Measurements from ENCODE around the gene STX10. TPM values are rescaled to one million over a fixed set of nuclear protein-coding genes. Genes with fewer than 3 reads are reported as not detected.
"Not testable (repeated sequence)": the region's sequence is repeated elsewhere in the genome, so short reads cannot be mapped to it uniquely, and the experiment has no call there.

STX10 gene
- total RNA-seq, 5 donors from 2014 or later (not counting 1 experiment from before 2014, with no cell fraction given): 43.8 to 89.6 (median 67.3) TPM

- ATAC-seq (replicated peaks in 1 of 4): no peak
- ChIA-PET POLR2A (no interaction called here), CTCF (interaction anchor here in 1 of 2 donors (0.9 kb wide), 1 partner anchor 21 kb away, joined by 5 read pairs; no protein-coding TSS in a partner anchor)
- Histone ChIP-seq H3K9me3 (no peaks in the 10 kb centered on the region), H3K36me3 (ENCODE audit: control insufficient read depth in 2 of 2, extremely low read depth in 1 of 2, insufficient read depth in 1 of 2, low read length in 1 of 2) (no peaks in the 10 kb centered on the region), H3K27me3 (replicated peaks in 1 of 2; ENCODE audit: control insufficient read depth in 2 of 2, extremely low read depth in 1 of 2, insufficient read depth in 2 of 2, low read length in 1 of 2) (no peaks in the 10 kb centered on the region), H3K4me3 (ENCODE audit: control insufficient read depth in 1 of 2, extremely low read depth in 1 of 2, low read length in 1 of 2) (no peak overlapping the region), H3K4me1 (ENCODE audit: control insufficient read depth in 1 of 2, extremely low read depth in 1 of 2, insufficient read depth in 2 of 2, low read length in 2 of 2) (peaks cover 23 to 70% of the 10 kb centered on the region in 2 experiments), H3K27ac (ENCODE audit: low read length) (no peak overlapping the region)
- Mint-ChIP-seq H3K9me3 (no peaks in the 10 kb centered on the region), H3K4me1 (peaks cover 33 to 56% (median 46%) of the 10 kb centered on the region in 3 donors), H3K4me3 (no peak overlapping the region), H3K27ac (peak overlapping the region; percentile 67 to 80), H3K27me3 (no peaks in the 10 kb centered on the region), H3K36me3 (no peaks in the 10 kb centered on the region)
- 100% methylated on average over 1 of the region's 8 CpGs for WGBS (ENCODE audit: insufficient coverage)
- DNase-seq: no peak
Observed at GRCh38 chr19:13176345-13176744, 26.2 kb upstream of the STX10 start.

- H3K27me3 ChIP-seq (replicated peaks in 1 of 2; ENCODE audit: control insufficient read depth in 2 of 2, extremely low read depth in 1 of 2, insufficient read depth in 2 of 2, low read length in 1 of 2): no peaks in the 10 kb centered on the region
- peak overlapping the region; percentile 99 to 100 for H3K27ac Mint-ChIP-seq
- no peaks in the 10 kb centered on the region for H3K27me3 Mint-ChIP-seq
- H3K4me1 Mint-ChIP-seq: peaks cover 48 to 70% (median 62%) of the 10 kb centered on the region in 3 donors
- ChIA-PET POLR2A (interaction anchor here in 1 of 2 donors (0.6 kb wide), 1 partner anchor 53 kb away, joined by 3 read pairs; no protein-coding TSS in a partner anchor), CTCF (no interaction called here)
- H3K9me3 ChIP-seq: no peaks in the 10 kb centered on the region
- DNase-seq (no peak), ATAC-seq (replicated peaks in 1 of 4) (no peak)
- no peaks in the 10 kb centered on the region for H3K36me3 Mint-ChIP-seq
- 65% methylated on average over 7 of the region's 12 CpGs for WGBS (ENCODE audit: insufficient coverage)
- H3K4me3 Mint-ChIP-seq: peak overlapping the region; percentile 75 to 82 (median 82)
- H3K4me3 ChIP-seq (ENCODE audit: control insufficient read depth in 1 of 2, extremely low read depth in 1 of 2, low read length in 1 of 2): peak overlapping the region in 1 of 2 donors; percentile 46
- no peaks in the 10 kb centered on the region for H3K36me3 ChIP-seq (ENCODE audit: control insufficient read depth in 2 of 2, extremely low read depth in 1 of 2, insufficient read depth in 1 of 2, low read length in 1 of 2)
- peaks cover 40 to 80% of the 10 kb centered on the region in 2 experiments for H3K4me1 ChIP-seq (ENCODE audit: control insufficient read depth in 1 of 2, extremely low read depth in 1 of 2, insufficient read depth in 2 of 2, low read length in 2 of 2)
- H3K9me3 Mint-ChIP-seq: no peaks in the 10 kb centered on the region
- peak overlapping the region; percentile 95 for H3K27ac ChIP-seq (ENCODE audit: low read length)
Observed at GRCh38 chr19:13173139-13173737, 23.1 kb upstream of the STX10 start.

DNA sequence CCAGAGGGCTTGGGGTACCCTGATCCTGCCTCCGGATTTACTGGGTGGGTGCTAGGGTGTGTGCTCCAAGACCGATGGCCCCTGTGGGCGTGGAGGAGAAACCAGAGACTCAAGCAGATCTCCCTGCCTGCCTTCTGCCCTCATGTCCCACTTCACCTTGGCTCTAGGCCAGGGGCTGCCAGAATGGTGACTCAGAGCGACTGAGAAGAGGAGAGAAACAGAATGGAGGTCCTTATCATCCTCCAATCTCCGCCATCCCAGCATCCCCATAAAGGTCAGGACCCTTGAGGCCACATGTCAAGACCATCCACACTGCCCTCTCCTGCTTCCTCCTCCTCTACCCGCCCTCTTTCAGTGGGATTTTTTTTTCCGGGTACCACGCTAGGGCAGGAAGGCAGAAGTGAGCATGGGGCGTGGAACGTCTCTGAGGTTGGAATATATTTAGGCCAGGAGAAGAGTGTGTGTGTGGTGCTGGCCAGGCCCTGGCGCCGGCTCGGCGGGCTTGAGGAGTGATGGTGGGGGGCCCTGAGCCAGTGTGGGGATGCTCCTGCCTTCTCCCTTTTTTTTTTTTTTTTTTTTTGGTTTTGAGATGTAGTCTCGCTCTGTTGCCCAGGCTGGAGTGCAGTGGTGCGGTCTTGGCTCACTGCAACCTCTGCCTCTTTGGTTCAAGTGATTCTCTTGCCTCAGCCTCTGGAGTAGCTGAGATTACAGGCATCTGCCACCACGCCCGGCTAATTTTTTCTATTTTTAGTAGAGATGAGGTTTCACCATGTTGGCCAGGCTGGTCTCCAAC lies 22.4 kb upstream of the STX10 start:
- CTCF ChIA-PET: no interaction called here
- Mint-ChIP-seq H3K4me3 (peak overlapping the region; percentile 75 to 82 (median 82)), H3K9me3 (no peaks in the 10 kb centered on the region), H3K27me3 (no peaks in the 10 kb centered on the region), H3K36me3 (no peaks in the 10 kb centered on the region), H3K4me1 (peaks cover 53 to 74% (median 64%) of the 10 kb centered on the region in 3 donors), H3K27ac (peak overlapping the region; percentile 99 to 100)
- H3K27me3 ChIP-seq (replicated peaks in 1 of 2; ENCODE audit: control insufficient read depth in 2 of 2, extremely low read depth in 1 of 2, insufficient read depth in 2 of 2, low read length in 1 of 2): no peaks in the 10 kb centered on the region
- POLR2A ChIA-PET: no interaction called here
- H3K4me1 ChIP-seq (ENCODE audit: control insufficient read depth in 1 of 2, extremely low read depth in 1 of 2, insufficient read depth in 2 of 2, low read length in 2 of 2): peaks cover 44 to 85% of the 10 kb centered on the region in 2 experiments
- H3K9me3 ChIP-seq: no peaks in the 10 kb centered on the region
- H3K36me3 ChIP-seq (ENCODE audit: control insufficient read depth in 2 of 2, extremely low read depth in 1 of 2, insufficient read depth in 1 of 2, low read length in 1 of 2): no peaks in the 10 kb centered on the region
- 41% methylated on average over 7 of the region's 18 CpGs for WGBS (ENCODE audit: insufficient coverage)
- H3K4me3 ChIP-seq (ENCODE audit: control insufficient read depth in 1 of 2, extremely low read depth in 1 of 2, low read length in 1 of 2): peak overlapping the region in 1 of 2 donors; percentile 46
- peak overlapping the region; percentile 95 for H3K27ac ChIP-seq (ENCODE audit: low read length)
- ATAC-seq (replicated peaks in 1 of 4): peak; percentile 17 to 36 (median 26)
- peak in 33 of 35 experiments; percentile 52 to 87 (median 68) for DNase-seq

DNA sequence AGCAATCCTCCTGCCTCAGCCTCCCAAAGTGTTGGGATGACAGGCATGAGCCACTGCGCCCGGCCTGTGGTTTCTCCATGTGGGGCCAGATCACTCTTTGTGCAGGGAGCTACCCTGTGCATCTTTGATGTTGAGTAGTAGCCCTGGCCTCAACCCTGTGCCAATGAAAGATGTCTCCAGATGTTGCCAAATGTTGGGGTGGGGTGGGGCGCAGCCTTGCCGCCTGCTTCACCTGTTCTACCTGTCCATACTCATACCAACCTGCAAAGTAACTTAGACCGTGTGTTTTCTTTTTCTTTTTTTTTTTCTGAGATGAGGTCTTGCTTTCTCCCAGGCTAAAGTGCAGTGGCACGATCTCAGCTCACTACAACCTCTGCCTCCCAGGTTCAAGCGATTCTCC lies 21.0 kb upstream of the STX10 start:
- Histone ChIP-seq H3K4me1 (ENCODE audit: control insufficient read depth in 1 of 2, extremely low read depth in 1 of 2, insufficient read depth in 2 of 2, low read length in 2 of 2) (peaks cover 49 to 97% of the 10 kb centered on the region in 2 experiments), H3K4me3 (ENCODE audit: control insufficient read depth in 1 of 2, extremely low read depth in 1 of 2, low read length in 1 of 2) (no peak overlapping the region), H3K27ac (ENCODE audit: low read length) (peak overlapping the region; percentile 95), H3K9me3 (no peaks in the 10 kb centered on the region), H3K36me3 (ENCODE audit: control insufficient read depth in 2 of 2, extremely low read depth in 1 of 2, insufficient read depth in 1 of 2, low read length in 1 of 2) (no peaks in the 10 kb centered on the region), H3K27me3 (replicated peaks in 1 of 2; ENCODE audit: control insufficient read depth in 2 of 2, extremely low read depth in 1 of 2, insufficient read depth in 2 of 2, low read length in 1 of 2) (no peaks in the 10 kb centered on the region)
- H3K27ac Mint-ChIP-seq: peak overlapping the region; percentile 99 to 100
- H3K9me3 Mint-ChIP-seq: no peaks in the 10 kb centered on the region
- ATAC-seq (replicated peaks in 1 of 4) (no peak), DNase-seq (no peak)
- ChIA-PET POLR2A (no interaction called here), CTCF (no interaction called here)
- H3K27me3 Mint-ChIP-seq: no peaks in the 10 kb centered on the region
- peaks cover 65 to 83% (median 70%) of the 10 kb centered on the region in 3 donors for H3K4me1 Mint-ChIP-seq
- H3K36me3 Mint-ChIP-seq: no peaks in the 10 kb centered on the region
- WGBS (ENCODE audit: insufficient coverage): no CpG with 5 or more reads among the region's 7 CpGs
- peak overlapping the region; percentile 39 to 82 (median 44) for H3K4me3 Mint-ChIP-seq

DNA sequence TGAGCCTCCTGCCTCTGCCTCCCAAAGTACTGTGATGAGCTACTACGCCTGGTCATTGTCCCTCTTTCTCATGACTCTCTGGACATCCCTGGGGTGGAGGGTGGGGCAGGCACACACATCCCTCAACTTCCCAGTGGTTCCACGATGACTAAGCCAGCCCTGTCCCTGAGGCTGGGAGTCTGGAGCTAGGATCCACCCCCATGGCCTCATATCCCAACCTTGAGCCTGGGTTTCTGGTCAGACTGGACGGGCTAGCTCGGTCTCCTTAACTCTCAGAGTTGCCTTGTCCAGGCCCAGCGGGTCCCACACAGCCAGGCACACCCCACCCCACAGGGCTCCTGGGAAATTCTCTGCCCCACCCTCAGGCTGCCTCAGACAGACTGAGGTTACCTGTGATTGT lies 19.6 kb upstream of the STX10 start:
- CTCF ChIA-PET: interaction anchor here in 1 of 2 donors (0.5 to 1.4 kb wide), 2 partner anchors 25 to 1403 kb away, joined by 3 read pairs; no protein-coding TSS in a partner anchor
- Histone ChIP-seq H3K9me3 (no peaks in the 10 kb centered on the region), H3K4me1 (ENCODE audit: control insufficient read depth in 1 of 2, extremely low read depth in 1 of 2, insufficient read depth in 2 of 2, low read length in 2 of 2) (peaks cover 57 to 100% of the 10 kb centered on the region in 2 experiments), H3K27ac (ENCODE audit: low read length) (peak overlapping the region; percentile 95), H3K4me3 (ENCODE audit: control insufficient read depth in 1 of 2, extremely low read depth in 1 of 2, low read length in 1 of 2) (no peak overlapping the region), H3K27me3 (replicated peaks in 1 of 2; ENCODE audit: control insufficient read depth in 2 of 2, extremely low read depth in 1 of 2, insufficient read depth in 2 of 2, low read length in 1 of 2) (no peaks in the 10 kb centered on the region), H3K36me3 (ENCODE audit: control insufficient read depth in 2 of 2, extremely low read depth in 1 of 2, insufficient read depth in 1 of 2, low read length in 1 of 2) (no peaks in the 10 kb centered on the region)
- POLR2A ChIA-PET: interaction anchor here in 1 of 2 donors (0.6 kb wide), 1 partner anchor 74 kb away, joined by 5 read pairs; no protein-coding TSS in a partner anchor
- Mint-ChIP-seq H3K4me1 (peaks cover 79 to 93% (median 81%) of the 10 kb centered on the region in 3 donors), H3K9me3 (no peaks in the 10 kb centered on the region), H3K36me3 (no peaks in the 10 kb centered on the region), H3K27ac (peak overlapping the region; percentile 99 to 100), H3K4me3 (peak overlapping the region in 2 of 3 donors; percentile 39 to 82), H3K27me3 (no peaks in the 10 kb centered on the region)
- WGBS (ENCODE audit: insufficient coverage): 87% methylated on average over 3 of the region's 5 CpGs
- ATAC-seq (replicated peaks in 1 of 4) (no peak), DNase-seq (no peak)

DNA sequence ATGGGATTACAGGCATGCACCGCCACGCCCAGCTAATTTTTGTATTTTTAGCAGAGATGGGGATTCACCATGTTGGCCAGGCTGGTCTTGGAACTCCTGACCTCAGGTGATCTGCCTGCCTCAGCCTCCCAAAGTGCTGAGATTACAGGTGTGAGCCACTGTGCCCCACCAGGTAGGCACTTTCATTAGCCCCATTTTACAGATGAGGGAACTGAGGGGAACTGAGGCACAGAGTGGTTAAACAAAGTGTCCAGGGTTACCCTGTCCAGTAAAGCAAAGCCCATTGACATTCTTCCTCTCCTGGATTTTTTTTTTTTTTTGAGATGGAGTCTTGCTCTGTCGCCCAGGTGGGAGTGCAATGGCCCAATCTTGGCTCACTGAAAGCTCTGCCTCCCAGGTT lies 16.0 kb upstream of the STX10 start:
- H3K4me1 ChIP-seq (ENCODE audit: control insufficient read depth in 1 of 2, extremely low read depth in 1 of 2, insufficient read depth in 2 of 2, low read length in 2 of 2): peaks cover 54 to 100% of the 10 kb centered on the region in 2 experiments
- H3K27me3 ChIP-seq (replicated peaks in 1 of 2; ENCODE audit: control insufficient read depth in 2 of 2, extremely low read depth in 1 of 2, insufficient read depth in 2 of 2, low read length in 1 of 2); H3K36me3 Mint-ChIP-seq; ATAC-seq (replicated peaks in 1 of 4); DNase-seq; CTCF ChIA-PET; H3K27me3 Mint-ChIP-seq; H3K4me3 ChIP-seq (ENCODE audit: control insufficient read depth in 1 of 2, extremely low read depth in 1 of 2, low read length in 1 of 2); H3K36me3 ChIP-seq (ENCODE audit: control insufficient read depth in 2 of 2, extremely low read depth in 1 of 2, insufficient read depth in 1 of 2, low read length in 1 of 2); H3K9me3 Mint-ChIP-seq; H3K9me3 ChIP-seq: not testable (repeated sequence)
- 100% methylated on average over 1 of the region's 3 CpGs for WGBS (ENCODE audit: insufficient coverage)
- Mint-ChIP-seq H3K27ac (peak overlapping the region; percentile 99 to 100), H3K4me1 (peaks cover 78 to 91% (median 86%) of the 10 kb centered on the region in 3 donors), H3K4me3 (peak overlapping the region in 1 of 3 donors; percentile 82)
- POLR2A ChIA-PET: interaction anchor here in 1 of 2 donors (0.7 kb wide), 1 partner anchor 431 kb away, joined by 8 read pairs; no protein-coding TSS in a partner anchor
- peak overlapping the region; percentile 95 for H3K27ac ChIP-seq (ENCODE audit: low read length)
